GM12875 (cell line): ENCODE measurements around the gene BCAM.

Source experiments
- H3K4me3 ChIP-seq: one replicate; pipeline ENCODE4 v1.5.1; 2011; ENCODE audit warnings: low read depth, low read length, control low read depth
- TF ChIP-seq, protein P1 (sequence below): IDR thresholded peaks from 2 replicates; pipeline ENCODE4 v1.5.1; 2011; ENCODE audit warnings: low read depth, mild to moderate bottlenecking, control low read depth, inconsistent platforms, low read length, moderate library complexity, borderline replicate concordance; ENCODE audit not compliant: insufficient read depth

Gene BCAM

DNA sequence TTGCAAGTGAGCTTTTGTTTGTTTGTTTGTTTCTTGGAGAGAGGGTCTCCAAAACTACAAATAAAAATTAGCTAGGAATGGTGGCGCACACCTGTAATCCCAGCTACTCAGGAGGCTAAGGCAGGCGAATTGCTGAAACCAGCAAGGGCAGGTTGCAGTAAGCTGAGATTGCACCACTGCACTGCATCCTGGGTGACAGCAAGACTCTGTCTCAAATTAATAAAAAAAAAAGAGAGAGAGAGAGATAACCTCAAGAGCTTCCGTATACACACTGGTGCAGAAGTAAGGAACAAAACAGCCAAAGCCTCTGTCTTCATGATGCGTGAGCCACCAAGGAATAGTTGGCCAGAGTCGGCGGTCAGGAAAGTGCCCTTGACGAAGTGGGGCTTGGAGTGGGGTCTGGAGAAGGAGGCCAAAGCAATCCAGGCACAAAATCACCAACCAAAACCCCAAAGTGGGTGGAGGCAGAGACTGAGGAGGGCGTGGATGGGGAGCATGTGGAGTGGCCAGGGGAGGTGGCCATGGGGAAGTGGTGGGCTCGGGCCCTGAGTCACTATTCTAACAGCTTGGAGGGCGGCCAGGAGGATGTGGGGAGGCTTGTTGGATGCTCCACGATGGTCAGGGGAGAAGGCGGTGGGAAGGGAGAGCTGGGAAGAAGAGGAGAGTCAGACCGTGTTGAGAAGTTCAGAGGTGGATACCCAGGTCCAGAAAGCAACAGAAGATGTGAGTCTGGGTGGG is 61.0 kb downstream of the BCAM start:
- H3K4me3 ChIP-seq, result no peak overlapping the region
- TF ChIP-seq, protein P1, sequence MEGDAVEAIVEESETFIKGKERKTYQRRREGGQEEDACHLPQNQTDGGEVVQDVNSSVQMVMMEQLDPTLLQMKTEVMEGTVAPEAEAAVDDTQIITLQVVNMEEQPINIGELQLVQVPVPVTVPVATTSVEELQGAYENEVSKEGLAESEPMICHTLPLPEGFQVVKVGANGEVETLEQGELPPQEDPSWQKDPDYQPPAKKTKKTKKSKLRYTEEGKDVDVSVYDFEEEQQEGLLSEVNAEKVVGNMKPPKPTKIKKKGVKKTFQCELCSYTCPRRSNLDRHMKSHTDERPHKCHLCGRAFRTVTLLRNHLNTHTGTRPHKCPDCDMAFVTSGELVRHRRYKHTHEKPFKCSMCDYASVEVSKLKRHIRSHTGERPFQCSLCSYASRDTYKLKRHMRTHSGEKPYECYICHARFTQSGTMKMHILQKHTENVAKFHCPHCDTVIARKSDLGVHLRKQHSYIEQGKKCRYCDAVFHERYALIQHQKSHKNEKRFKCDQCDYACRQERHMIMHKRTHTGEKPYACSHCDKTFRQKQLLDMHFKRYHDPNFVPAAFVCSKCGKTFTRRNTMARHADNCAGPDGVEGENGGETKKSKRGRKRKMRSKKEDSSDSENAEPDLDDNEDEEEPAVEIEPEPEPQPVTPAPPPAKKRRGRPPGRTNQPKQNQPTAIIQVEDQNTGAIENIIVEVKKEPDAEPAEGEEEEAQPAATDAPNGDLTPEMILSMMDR, result no peak
